Common myeloid progenitor, CD34-positive (primary cell): ENCODE measurements around the gene CCDC27.

Source experiments
- CTCF ChIA-PET: fragments of 350-600 bp; sonication (Branson Sonifier 250); formaldehyde crosslinking; loops from one replicate; lab custom pipeline; 2021; ENCODE audit warnings: antibody characterized with exemption; lab: Charles Lee
- POLR2A ChIA-PET: fragments of 350-600 bp; sonication (Branson Sonifier 250); formaldehyde crosslinking; loops from one replicate; lab custom pipeline; 2021; ENCODE audit warnings: antibody characterized with exemption; lab: Charles Lee
- DNase-seq, 3 donors: peaks; one replicate each; pipeline versions ENCODE4 v3.0.0 to v3.0.0-alpha.2; 2013
- H3K27ac ChIP-seq, 2 experiments: 1 replicate in 1 of 2; 2 replicates in 1 of 2; pipeline ENCODE4 v1.7.0; 2013; ENCODE audit warnings: inconsistent platforms in 2 of 2, low read length in 2 of 2, mild to moderate bottlenecking in 2 of 2, low read depth in 1 of 2, moderate library complexity in 1 of 2; ENCODE audit not compliant: severe bottlenecking in 2 of 2, insufficient read depth in 1 of 2, poor library complexity in 1 of 2
- H3K27me3 ChIP-seq, 5 experiments: replicated peaks in 2 of 5; 1 replicate in 3 of 5; 2 replicates in 2 of 5; pipeline versions ENCODE4 v1.6.1 to v1.7.0; 2013; ENCODE audit warnings: low read length in 4 of 5, mild to moderate bottlenecking in 2 of 5, moderate library complexity in 2 of 5, inconsistent platforms in 1 of 5; ENCODE audit not compliant: insufficient read depth in 5 of 5, control insufficient read depth in 4 of 5
- H3K36me3 ChIP-seq, 4 experiments: 1 replicate in 2 of 4; 2 replicates in 2 of 4; pipeline versions ENCODE4 v1.6.1 to v1.7.0; 2013; ENCODE audit warnings: low read length in 3 of 4, control low read depth in 1 of 4, mild to moderate bottlenecking in 1 of 4; ENCODE audit not compliant: control insufficient read depth in 4 of 4, insufficient read depth in 4 of 4
- H3K4me1 ChIP-seq, 4 experiments: 1 replicate in 3 of 4; 2 replicates in 1 of 4; pipeline versions ENCODE4 v1.6.1 to v1.7.1; 2013; ENCODE audit warnings: low read length in 3 of 4, mild to moderate bottlenecking in 3 of 4, control low read depth in 1 of 4, inconsistent platforms in 1 of 4, moderate library complexity in 1 of 4; ENCODE audit not compliant: control insufficient read depth in 4 of 4, insufficient read depth in 4 of 4; ENCODE audit errors: control extremely low read depth in 1 of 4
- H3K4me3 ChIP-seq, 7 experiments: 1 replicate in 4 of 7; 2 replicates in 3 of 7; pipeline versions ENCODE4 v1.5.1 to v1.7.0; 2013; ENCODE audit warnings: mild to moderate bottlenecking in 7 of 7, low read length in 6 of 7, moderate library complexity in 6 of 7, inconsistent platforms in 2 of 7, low read depth in 2 of 7, control low read depth in 1 of 7; ENCODE audit not compliant: insufficient read depth in 4 of 7, control insufficient read depth in 1 of 7; ENCODE audit errors: extremely low read depth in 1 of 7
- H3K9me3 ChIP-seq, 5 experiments: 1 replicate in 4 of 5; 2 replicates in 1 of 5; pipeline versions ENCODE4 v1.6.1 to v1.7.1; 2013; ENCODE audit warnings: low read length in 4 of 5, mild to moderate bottlenecking in 2 of 5, inconsistent platforms in 1 of 5, low read depth in 1 of 5, moderate library complexity in 1 of 5; ENCODE audit not compliant: control insufficient read depth in 4 of 5, insufficient read depth in 2 of 5; ENCODE audit errors: control extremely low read depth in 1 of 5
- WGBS: methylation state at CpG from one replicate; pipeline ENCODE4 v1.1.5; 2013; ENCODE audit not compliant: insufficient coverage; 5-methylcytosine and 5-hydroxymethylcytosine counted together

CCDC27 gene

DNA sequence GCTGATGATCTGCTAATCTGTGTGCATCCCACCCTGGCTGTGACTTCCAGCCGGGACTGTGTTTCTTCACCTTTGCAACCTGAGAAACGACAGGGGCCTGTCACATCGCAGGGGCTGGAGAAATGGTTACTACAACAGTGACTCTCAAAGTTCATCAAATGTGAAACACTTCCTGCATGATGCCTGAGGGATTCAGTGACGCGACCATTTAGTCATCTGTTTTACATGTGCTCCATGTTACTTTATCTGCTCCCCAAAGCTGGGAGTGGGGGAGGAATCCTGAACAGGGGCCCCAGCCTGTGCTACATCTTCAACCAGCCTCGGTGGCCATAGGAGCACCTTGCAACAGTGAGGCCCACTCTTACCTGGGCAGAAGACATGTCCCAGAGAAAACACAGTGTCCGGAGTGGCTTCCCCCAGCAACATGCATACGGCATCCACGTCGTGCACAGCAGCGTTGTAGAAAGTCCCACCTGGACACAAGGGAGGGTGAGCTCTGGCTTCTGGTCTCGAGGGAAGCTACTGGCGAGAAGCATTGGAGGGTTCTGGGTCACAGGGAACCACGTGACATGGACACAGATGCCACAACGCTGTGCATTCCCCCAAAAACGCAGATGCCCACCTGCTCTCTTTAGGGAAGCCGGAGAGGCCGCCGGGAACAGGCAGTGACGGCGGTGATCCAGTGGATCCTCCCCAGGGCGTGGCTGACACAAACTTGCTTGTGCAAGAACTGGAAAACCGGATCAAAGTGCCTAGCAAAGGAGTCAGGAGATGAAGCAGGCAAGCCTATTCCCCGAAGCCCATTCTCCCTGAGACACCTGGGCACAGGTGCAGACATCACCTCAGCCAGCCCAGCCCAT is 9.6 kb upstream of the CCDC27 start:
- no peak overlapping the region for H3K27ac ChIP-seq
- POLR2A ChIA-PET = no interaction called here
- no peak for DNase-seq
- no peak overlapping the region for H3K4me3 ChIP-seq
- H3K36me3 ChIP-seq = peaks cover 3 to 52% (median 40%) of the 10 kb centered on the region in 4 experiments
- 98% methylated on average over 24 of the region's 24 CpGs for WGBS
- CTCF ChIA-PET = interaction anchor here (1.0 kb wide), 1 partner anchor 12 kb away, joined by 3 read pairs; no protein-coding TSS in a partner anchor
- H3K4me1 ChIP-seq = peaks cover 0 to 22% (median 14%) of the 10 kb centered on the region in 4 experiments
- H3K9me3 ChIP-seq = no peaks in the 10 kb centered on the region
- H3K27me3 ChIP-seq = no peaks in the 10 kb centered on the region

DNA sequence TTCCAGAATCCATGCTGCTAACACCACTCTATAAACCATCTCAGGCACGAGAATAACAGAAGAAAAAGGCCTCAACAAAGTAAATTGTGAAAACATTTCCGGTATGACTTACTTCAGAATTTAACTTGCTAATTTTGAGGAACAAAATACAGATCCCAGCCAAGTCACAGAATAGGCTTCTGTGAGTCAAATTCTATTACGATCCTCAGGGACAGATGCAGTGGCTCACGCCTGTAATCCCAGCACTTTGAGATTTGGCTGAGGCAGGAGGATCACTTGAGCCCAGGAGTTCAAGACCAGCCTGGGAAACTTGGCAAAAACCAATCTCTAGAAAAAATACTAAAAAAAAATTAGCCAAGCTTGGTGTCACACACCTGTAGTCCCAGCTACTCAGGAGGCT is 8.8 kb upstream of the CCDC27 start:
- DNase-seq = no peak
- Histone ChIP-seq H3K4me1 (peaks cover 0 to 26% (median 18%) of the 10 kb centered on the region in 4 experiments), H3K27me3 (no peaks in the 10 kb centered on the region), H3K36me3 (peaks cover 3 to 46% (median 33%) of the 10 kb centered on the region in 4 experiments), H3K27ac (no peak overlapping the region), H3K9me3 (no peaks in the 10 kb centered on the region), H3K4me3 (no peak overlapping the region)
- CTCF ChIA-PET = interaction anchor here (1.0 kb wide), 1 partner anchor 13 kb away, joined by 3 read pairs; no protein-coding TSS in a partner anchor
- POLR2A ChIA-PET = no interaction called here
- WGBS = 83% methylated on average over 4 of the region's 4 CpGs

DNA sequence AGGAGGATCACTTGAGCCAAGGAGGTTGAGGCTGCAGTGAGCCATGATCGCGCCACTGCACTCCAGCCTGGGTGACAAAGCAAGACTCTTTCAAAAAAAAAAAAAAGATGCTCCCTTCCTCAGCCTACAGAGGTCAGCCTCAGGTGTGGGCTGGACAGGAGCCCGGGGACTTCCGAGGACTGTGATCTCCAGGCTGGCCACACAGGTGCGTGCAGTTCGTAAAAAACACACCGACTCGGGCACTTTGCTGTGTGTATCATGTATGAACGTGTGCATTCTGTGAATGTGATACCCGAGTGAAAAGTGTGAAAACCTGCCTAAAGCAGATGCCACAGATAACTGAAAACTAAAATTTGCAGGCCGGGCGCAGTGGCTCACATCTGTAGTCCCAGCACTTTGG is 8.4 kb upstream of the CCDC27 start:
- Histone ChIP-seq H3K9me3 (no peaks in the 10 kb centered on the region), H3K27me3 (no peaks in the 10 kb centered on the region), H3K4me3 (no peak overlapping the region), H3K36me3 (peaks cover 1 to 42% (median 29%) of the 10 kb centered on the region in 4 experiments), H3K27ac (no peak overlapping the region), H3K4me1 (peaks cover 0 to 26% (median 18%) of the 10 kb centered on the region in 4 experiments)
- POLR2A ChIA-PET = no interaction called here
- 97% methylated on average over 7 of the region's 12 CpGs for WGBS
- no peak for DNase-seq
- CTCF ChIA-PET = interaction anchor here (1.0 kb wide), 1 partner anchor 14 kb away, joined by 3 read pairs; no protein-coding TSS in a partner anchor

DNA sequence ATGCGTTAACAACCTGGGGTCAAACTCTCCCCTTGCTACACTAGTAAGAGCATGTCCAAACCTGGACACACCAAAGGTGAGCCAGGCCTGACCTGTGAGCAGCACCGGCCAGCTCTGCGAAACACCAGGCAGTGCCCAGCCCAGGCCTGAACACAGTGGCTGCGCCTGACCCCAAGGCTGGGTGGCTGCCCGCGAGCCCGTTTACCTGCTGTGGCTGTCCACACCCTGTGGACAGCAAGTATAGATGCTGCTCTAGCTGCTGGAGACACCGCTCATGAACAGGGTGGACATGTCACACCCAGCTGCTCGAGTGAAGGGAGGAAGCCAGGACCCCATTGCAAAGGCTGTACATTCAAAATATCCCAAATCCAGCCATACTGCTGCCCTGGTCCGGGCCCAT is 7.6 kb upstream of the CCDC27 start:
- 98% methylated on average over 7 of the region's 10 CpGs for WGBS
- Histone ChIP-seq H3K4me3 (no peak overlapping the region), H3K4me1 (peaks cover 0 to 26% (median 18%) of the 10 kb centered on the region in 4 experiments), H3K9me3 (no peaks in the 10 kb centered on the region), H3K36me3 (peaks cover 0 to 35% (median 23%) of the 10 kb centered on the region in 4 experiments), H3K27me3 (no peaks in the 10 kb centered on the region), H3K27ac (no peak overlapping the region)
- ChIA-PET POLR2A (no interaction called here), CTCF (no interaction called here)
- DNase-seq = no peak

DNA sequence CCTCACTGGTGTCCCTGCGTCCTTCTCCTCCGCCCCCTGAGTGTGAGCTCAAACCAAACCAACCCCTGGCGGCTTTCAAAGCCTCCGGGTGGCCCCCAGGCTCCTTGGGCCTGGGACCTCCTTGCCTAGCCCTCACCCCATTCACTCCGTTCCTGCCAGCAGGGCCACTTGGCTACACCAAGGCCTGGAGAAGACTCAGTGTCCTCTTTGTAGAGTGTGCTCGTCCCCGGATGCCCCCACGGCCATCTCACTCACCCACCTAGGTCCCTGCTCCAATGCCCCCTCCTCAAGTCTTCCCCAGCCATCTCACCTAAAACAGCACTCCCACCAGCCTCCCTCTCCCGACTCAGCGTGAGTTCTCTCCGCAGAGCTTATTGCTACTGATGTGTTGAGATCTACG is 7.2 kb upstream of the CCDC27 start:
- no peak overlapping the region for H3K4me3 ChIP-seq
- POLR2A ChIA-PET = no interaction called here

DNA sequence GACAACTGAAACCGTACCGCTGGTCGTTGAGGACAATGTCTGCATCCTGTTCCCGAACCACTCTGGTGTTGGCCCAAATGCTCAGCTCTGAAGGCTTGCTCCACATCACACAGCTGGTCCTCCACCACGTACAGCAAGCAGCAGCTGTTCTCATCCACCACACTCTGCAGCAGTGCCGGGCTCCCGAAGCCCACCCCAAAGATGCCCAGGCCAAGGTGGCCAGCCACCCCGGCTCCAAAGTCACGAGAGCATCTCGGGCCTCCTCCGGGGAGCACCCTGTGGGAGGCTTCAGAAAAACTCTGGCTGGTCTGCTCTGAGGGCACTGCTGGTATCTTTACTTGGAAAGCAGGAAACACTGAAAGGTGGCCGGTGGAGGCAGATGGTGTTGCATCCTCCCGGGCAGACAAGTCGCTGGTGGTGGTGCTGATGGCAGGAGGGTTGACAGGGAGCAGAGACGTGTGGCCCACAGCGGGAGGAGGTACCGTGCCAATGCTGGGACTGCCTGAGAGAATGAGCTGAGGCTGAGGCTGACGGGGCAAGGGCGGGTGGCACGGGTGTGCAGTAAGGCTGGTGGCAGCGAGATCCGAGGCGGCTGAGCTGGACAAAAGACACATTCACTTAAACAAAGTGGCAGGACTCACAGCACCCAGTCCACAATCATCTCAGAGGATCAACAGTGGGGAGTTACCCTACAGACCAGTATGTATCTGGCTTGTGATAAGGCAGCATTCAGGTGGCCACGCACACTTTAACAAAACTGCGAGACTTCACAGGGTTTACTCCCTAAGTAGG is 6.5 kb upstream of the CCDC27 start:
- CTCF ChIA-PET = no interaction called here
- no peak overlapping the region for H3K27ac ChIP-seq
- peaks cover 0 to 28% (median 18%) of the 10 kb centered on the region in 4 experiments for H3K36me3 ChIP-seq
- peak in 2 of 3 donors; percentile 13 to 19 for DNase-seq
- H3K4me1 ChIP-seq = peaks cover 0 to 26% (median 18%) of the 10 kb centered on the region in 4 experiments
- WGBS = 90% methylated on average over 19 of the region's 25 CpGs
- POLR2A ChIA-PET = no interaction called here
- no peaks in the 10 kb centered on the region for H3K9me3 ChIP-seq
- H3K4me3 ChIP-seq = peak overlapping the region in 3 of 7 experiments; percentile 75 to 82 (median 79)
- no peaks in the 10 kb centered on the region for H3K27me3 ChIP-seq

More for the DNA sequence above, 7.2 kb upstream of the CCDC27 start:
- Histone ChIP-seq H3K36me3 (peaks cover 0 to 32% (median 22%) of the 10 kb centered on the region in 4 experiments), H3K4me1 (peaks cover 0 to 26% (median 18%) of the 10 kb centered on the region in 4 experiments), H3K27me3 (no peaks in the 10 kb centered on the region), H3K27ac (no peak overlapping the region), H3K9me3 (no peaks in the 10 kb centered on the region)
- CTCF ChIA-PET = no interaction called here
- no peak for DNase-seq
- WGBS = 99% methylated on average over 9 of the region's 12 CpGs
